Loucy (cell line): ENCODE results near the gene ACCSL.

ENCODE experiments used
- H2AFZ ChIP-seq: fragments of 200-600 bp; sonication (generic); 2 replicates; pipeline ENCODE4 v1.6.0; 2016; ENCODE audit warnings: antibody characterized with exemption, mild to moderate bottlenecking, low read length, moderate library complexity
- H3F3A ChIP-seq: fragments of 200-600 bp; 2 replicates; pipeline ENCODE4 v1.6.0; 2016; ENCODE audit warnings: antibody characterized with exemption, low read depth, mild to moderate bottlenecking
- H3K27me3 ChIP-seq: fragments of 200-600 bp; sonication (generic); 2 replicates; pipeline ENCODE4 v1.6.1; 2014; ENCODE audit warnings: low read length, mild to moderate bottlenecking; ENCODE audit not compliant: insufficient read depth, poor library complexity, severe bottlenecking
- H3K36me3 ChIP-seq: fragments of 200-600 bp; sonication (generic); 2 replicates; pipeline ENCODE4 v1.6.1; 2016; ENCODE audit warnings: low read length; ENCODE audit not compliant: insufficient read depth
- H3K4me1 ChIP-seq: fragments of 200-600 bp; sonication (generic); 2 replicates; pipeline ENCODE4 v1.5.1; 2014; ENCODE audit warnings: low read length, mild to moderate bottlenecking; ENCODE audit not compliant: insufficient read depth, poor library complexity, severe bottlenecking
- H3K4me2 ChIP-seq: fragments of 200-600 bp; sonication (generic); 2 replicates; pipeline ENCODE4 v1.6.0; 2014; ENCODE audit warnings: antibody characterized with exemption, low read length, low read depth, mild to moderate bottlenecking; ENCODE audit not compliant: poor library complexity, severe bottlenecking
- H3K4me3 ChIP-seq: fragments of 200-600 bp; sonication (generic); 2 replicates; pipeline ENCODE4 v1.5.1; 2014; ENCODE audit warnings: low read length, mild to moderate bottlenecking, mixed read lengths; ENCODE audit not compliant: poor library complexity, severe bottlenecking
- H3K79me2 ChIP-seq: fragments of 200-600 bp; sonication (generic); 2 replicates; pipeline ENCODE4 v1.6.1; 2014; ENCODE audit warnings: low read length; ENCODE audit not compliant: insufficient read depth
- H3K9ac ChIP-seq: fragments of 200-600 bp; sonication (generic); 2 replicates; pipeline ENCODE4 v1.6.0; 2014; ENCODE audit warnings: mild to moderate bottlenecking, low read depth, low read length, moderate library complexity; ENCODE audit not compliant: poor library complexity, severe bottlenecking
- H3K9me2 ChIP-seq: fragments of 200-600 bp; sonication (generic); replicated peaks from 2 replicates; pipeline ENCODE4 v1.6.1; 2016; ENCODE audit warnings: low read depth, low read length, mixed read lengths
- H3K9me3 ChIP-seq: fragments of 200-600 bp; sonication (generic); 2 replicates; pipeline ENCODE4 v1.6.1; 2014; ENCODE audit warnings: mild to moderate bottlenecking, antibody characterized with exemption, low read length, low read depth; ENCODE audit not compliant: insufficient read depth
- H4K20me1 ChIP-seq: fragments of 200-600 bp; sonication (generic); 2 replicates; pipeline ENCODE4 v1.6.0; 2014; ENCODE audit warnings: antibody characterized with exemption, low read length, mild to moderate bottlenecking; ENCODE audit not compliant: insufficient read depth, poor library complexity, severe bottlenecking
- CTCF ChIP-seq: fragments of 200-600 bp; sonication (generic); conservative IDR thresholded peaks from 2 replicates; pipeline ENCODE4 v1.5.1; 2014; ENCODE audit warnings: mild to moderate bottlenecking, antibody characterized with exemption, low read length
- EZH2phosphoT487 ChIP-seq: fragments of 200-600 bp; IDR thresholded peaks from 2 replicates; pipeline ENCODE4 v1.6.1; 2018; ENCODE audit warnings: antibody characterized with exemption, mild to moderate bottlenecking, moderate library complexity, borderline replicate concordance

Gene ACCSL

GRCh38 chr11:44031549-44031948, 16.2 kb upstream of the ACCSL start:
- no peaks in the 10 kb centered on the region for H3K4me1 ChIP-seq
- H3K79me2 ChIP-seq: no peaks in the 10 kb centered on the region
- no peaks in the 10 kb centered on the region for H3K9me2 ChIP-seq
- no peak overlapping the region for H3K4me3 ChIP-seq
- H3K9me3 ChIP-seq: no peaks in the 10 kb centered on the region
- no peak overlapping the region for H2AFZ ChIP-seq
- H3F3A ChIP-seq: no peaks in the 10 kb centered on the region
- TF ChIP-seq EZH2phosphoT487 (no peak), CTCF (no peak)
- no peaks in the 10 kb centered on the region for H3K36me3 ChIP-seq
- H3K4me2 ChIP-seq: no peak overlapping the region
- H4K20me1 ChIP-seq: no peaks in the 10 kb centered on the region
- no peaks in the 10 kb centered on the region for H3K27me3 ChIP-seq
- H3K9ac ChIP-seq: no peak overlapping the region

- H3K4me1 ChIP-seq: no peaks in the 10 kb centered on the region
- no peak overlapping the region for H3K4me3 ChIP-seq
- no peak overlapping the region for H2AFZ ChIP-seq
- H3K79me2 ChIP-seq: no peaks in the 10 kb centered on the region
- H3F3A ChIP-seq: no peaks in the 10 kb centered on the region
- H3K9me2 ChIP-seq: no peaks in the 10 kb centered on the region
- no peaks in the 10 kb centered on the region for H3K9me3 ChIP-seq
- no peaks in the 10 kb centered on the region for H4K20me1 ChIP-seq
- H3K9ac ChIP-seq: no peak overlapping the region
- H3K27me3 ChIP-seq: no peaks in the 10 kb centered on the region
- H3K4me2 ChIP-seq: no peak overlapping the region
- no peak for TF ChIP-seq EZH2phosphoT487
- no peak for TF ChIP-seq CTCF
- no peaks in the 10 kb centered on the region for H3K36me3 ChIP-seq
These were observed 15.3 kb upstream of the ACCSL start for GRCh38 chr11:44032299-44033085.

GRCh38 chr11:44033411-44033850, 14.3 kb upstream of the ACCSL start:
- Histone ChIP-seq H3K9me3 (no peaks in the 10 kb centered on the region), H2AFZ (no peak overlapping the region)
- TF ChIP-seq EZH2phosphoT487 (no peak), CTCF (no peak)

More at GRCh38 chr11:44033411-44033850, 14.3 kb upstream of the ACCSL start:
- Histone ChIP-seq H3K79me2 (no peaks in the 10 kb centered on the region), H3K36me3 (no peaks in the 10 kb centered on the region), H3K4me3 (no peak overlapping the region), H4K20me1 (no peaks in the 10 kb centered on the region), H3F3A (no peaks in the 10 kb centered on the region), H3K9me2 (no peaks in the 10 kb centered on the region), H3K4me1 (no peaks in the 10 kb centered on the region), H3K9ac (no peak overlapping the region), H3K4me2 (no peak overlapping the region), H3K27me3 (no peaks in the 10 kb centered on the region)
